ENCODE measurements around the gene NOX5.

GRCh38 chr15:69081310-69082004 is 67.0 kb downstream of the NOX5 start:
- no peak for TF ChIP-seq CTCF (IDR thresholded peaks at IDR 0.05; ENCODE audit: low read depth, low read length)
- no peak for TF ChIP-seq EZH2phosphoT487 (IDR thresholded peaks at IDR 0.05; ENCODE audit: low read depth)
